Measurements from ENCODE around the gene DUSP22. TPM values are rescaled to one million over a fixed set of nuclear protein-coding genes. Genes with fewer than 3 reads are reported as not detected.
"Not testable (repeated sequence)": the region's sequence is repeated elsewhere in the genome, so short reads cannot be mapped to it uniquely, and the experiment has no call there.

DUSP22 gene
- total and polyA plus RNA-seq, 9 of the 15 experiments (the other 6 are each of a cell fraction or from before 2014, with no cell fraction given): 9.3 to 19.4 (median 11.8) TPM

- Histone ChIP-seq H3K9me3 (replicated peaks; ENCODE audit: control insufficient read depth, insufficient read depth, low read depth, low read length) (no peaks in the 10 kb centered on the region), H3K36me3 (ENCODE audit: control insufficient read depth, insufficient read depth, low read length) (no peaks in the 10 kb centered on the region), H3K9me1 (ENCODE audit: control insufficient read depth, insufficient read depth, low read length) (no peaks in the 10 kb centered on the region), H4K20me1 (replicated peaks; ENCODE audit: control insufficient read depth, insufficient read depth, low read length) (0 out of 2 replicates have a peak, but pooled peaks cover under 1% of the 10 kb centered on the region), H3K9ac (ENCODE audit: insufficient read depth in 1 of 2, low read depth in 2 of 2, low read length in 2 of 2) (no peak overlapping the region), H3K4me2 (ENCODE audit: insufficient read depth, low read length) (no peak overlapping the region), H3K4me3 (no peak overlapping the region), H3K27ac (ENCODE audit: extremely low read depth, low read depth, low read length) (no peak overlapping the region), H3K79me2 (ENCODE audit: control insufficient read depth, insufficient read depth, low read length) (no peaks in the 10 kb centered on the region), H2AFZ (ENCODE audit: low read depth, low read length) (no peak overlapping the region), H3K4me1 (replicated peaks in 1 of 2; ENCODE audit: control insufficient read depth in 2 of 2, insufficient read depth in 2 of 2, low read length in 2 of 2) (peaks cover 0 to 4% of the 10 kb centered on the region in 2 experiments; a peak in 1 of 5 replicates), H3K27me3 (ENCODE audit: control insufficient read depth in 2 of 2, insufficient read depth in 2 of 2, low read length in 2 of 2) (peaks cover 75 to 76% of the 10 kb centered on the region in 2 experiments)
- POLR2A ChIA-PET: interaction anchor here (0.6 to 0.9 kb wide), 4 partner anchors 8 to 236 kb away, joined by 3 to 4 read pairs (median 3); no protein-coding TSS in a partner anchor
- FAIRE-seq: no peak
- intact Hi-C loops (cut with micrococcal nuclease): no loop called here
- DNase-seq (ENCODE audit: extremely low read depth in 1 of 4, low spot score in 3 of 4): no peak
- in situ Hi-C loops (cut with MboI): no loop called here
- 1% methylated on average over 10 of the region's 10 CpGs for WGBS (ENCODE audit: insufficient coverage, low coverage, missing lambda C conversion rate)
- BruUV-seq (replicated peaks): no TSS peak
- CTCF ChIA-PET (ENCODE audit: low intra/inter-chr PET ratio): no interaction called here
- no peak for ATAC-seq
- TF ChIP-seq CBX8 (IDR thresholded peaks at IDR 0.05; ENCODE audit: borderline replicate concordance, extremely low read depth, low read depth, low read length, poor library complexity, severe bottlenecking): peak; percentile 33
- TF ChIP-seq ZNF561 (CRISPR knock-in tag; conservative IDR thresholded peaks at IDR 0.05): no peak
- TF ChIP-seq NFIC (IDR thresholded peaks at IDR 0.05): 0 out of 2 replicates have a peak, but pooled peaks have one; percentile 41
These were observed 84.7 kb downstream of the DUSP22 start for GRCh38 chr6:376827-377640.

- H3K36me3 ChIP-seq (ENCODE audit: control insufficient read depth, insufficient read depth, low read length); DNase-seq (ENCODE audit: extremely low read depth in 1 of 4, low spot score in 3 of 4); H3K4me2 ChIP-seq (ENCODE audit: insufficient read depth, low read length); FAIRE-seq; H3K27ac ChIP-seq (ENCODE audit: extremely low read depth, low read depth, low read length); H3K9ac ChIP-seq (ENCODE audit: insufficient read depth in 1 of 2, low read depth in 2 of 2, low read length in 2 of 2); H3K4me3 ChIP-seq; H4K20me1 ChIP-seq (replicated peaks; ENCODE audit: control insufficient read depth, insufficient read depth, low read length); H3K4me1 ChIP-seq (replicated peaks in 1 of 2; ENCODE audit: control insufficient read depth in 2 of 2, insufficient read depth in 2 of 2, low read length in 2 of 2); H2AFZ ChIP-seq (ENCODE audit: low read depth, low read length); H3K9me1 ChIP-seq (ENCODE audit: control insufficient read depth, insufficient read depth, low read length); BruUV-seq (replicated peaks); CTCF ChIA-PET (ENCODE audit: low intra/inter-chr PET ratio); intact Hi-C loops (cut with micrococcal nuclease); in situ Hi-C loops (cut with MboI); H3K9me3 ChIP-seq (replicated peaks; ENCODE audit: control insufficient read depth, insufficient read depth, low read depth, low read length); ATAC-seq; H3K79me2 ChIP-seq (ENCODE audit: control insufficient read depth, insufficient read depth, low read length): not testable (repeated sequence)
- 2% methylated on average over 13 of the region's 13 CpGs for WGBS (ENCODE audit: insufficient coverage, low coverage, missing lambda C conversion rate)
- POLR2A ChIA-PET: interaction anchor here (0.6 to 0.7 kb wide), 2 partner anchors 38 to 211 kb away, joined by 3 read pairs; no protein-coding TSS in a partner anchor
- 0 out of 2 replicates have a peak, but pooled peaks have one; percentile 12 for TF ChIP-seq ELF4 (CRISPR knock-in tag; IDR thresholded peaks at IDR 0.05)
- peaks cover 75 to 77% of the 10 kb centered on the region in 2 experiments for H3K27me3 ChIP-seq (ENCODE audit: control insufficient read depth in 2 of 2, insufficient read depth in 2 of 2, low read length in 2 of 2)
These were observed 85.3 kb downstream of the DUSP22 start for GRCh38 chr6:377641-378020.
